ENCODE data around the gene UXS1. TPM values are rescaled to one million over a fixed set of nuclear protein-coding genes. Genes with fewer than 3 reads are reported as not detected.

The UXS1 gene
- polyA plus RNA-seq, 3 donors: 23.4 to 33.8 (median 29.3) TPM

DNA sequence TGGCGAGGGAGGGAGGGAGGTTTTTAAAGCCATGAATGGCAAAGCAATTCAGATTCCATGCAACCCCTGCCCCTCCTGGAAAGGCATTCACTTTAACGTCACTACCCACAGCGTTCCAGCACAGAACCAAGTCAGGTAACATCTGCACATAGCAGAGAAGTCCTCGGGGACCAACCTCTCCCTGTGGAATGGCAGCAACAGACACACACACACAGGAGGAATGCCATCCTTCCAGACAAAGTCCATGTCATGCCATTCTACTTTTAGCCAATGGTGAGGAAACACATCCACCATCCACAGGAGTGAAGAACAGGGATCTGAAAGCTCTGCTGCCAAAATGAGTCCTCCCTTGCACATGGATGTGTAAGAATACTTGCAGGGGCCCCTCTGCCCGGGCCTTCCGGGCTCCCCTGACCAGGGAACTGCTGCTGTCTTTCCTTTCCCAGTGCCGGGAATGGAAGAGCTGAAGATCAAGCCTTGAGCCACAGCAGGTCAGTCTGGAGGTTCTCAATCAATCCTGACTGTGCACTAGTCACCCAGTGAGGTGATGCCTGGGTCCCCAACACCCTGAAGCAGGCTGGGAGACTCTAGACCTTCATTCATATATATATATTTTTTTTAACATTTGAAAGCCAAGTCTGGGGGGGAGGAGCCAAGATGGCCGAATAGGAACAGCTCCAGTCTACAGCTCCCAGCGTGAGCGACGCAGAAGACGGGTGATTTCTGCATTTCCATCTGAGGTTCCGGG lies 63.7 kb downstream of the UXS1 start:
- Histone ChIP-seq H3K27ac (ENCODE audit: low read depth in 1 of 2, low read length in 2 of 2) (no peak overlapping the region), H3K9me3 (replicated peaks in 1 of 2; ENCODE audit: control insufficient read depth in 1 of 2, insufficient read depth in 1 of 2, low read length in 2 of 2) (no peaks in the 10 kb centered on the region), H2AFZ (ENCODE audit: insufficient read depth, low read depth, low read length, poor library complexity, severe bottlenecking) (no peak overlapping the region), H3K4me2 (replicated peaks; ENCODE audit: extremely low read depth, low read length, poor library complexity, severe bottlenecking) (no peak overlapping the region), H4K20me1 (ENCODE audit: insufficient read depth, low read length) (peaks cover 3% of the 10 kb centered on the region), H3K27me3 (ENCODE audit: control insufficient read depth in 2 of 2, insufficient read depth in 2 of 2, low read length in 2 of 2) (no peaks in the 10 kb centered on the region), H3K4me1 (ENCODE audit: control insufficient read depth in 1 of 2, insufficient read depth in 2 of 2, low read length in 2 of 2) (no peaks in the 10 kb centered on the region), H3K79me2 (ENCODE audit: insufficient read depth, low read length) (no peaks in the 10 kb centered on the region), H3K4me3 (replicated peaks in 1 of 3; ENCODE audit: low read depth in 2 of 3, low read length in 3 of 3) (no peak overlapping the region), H3K36me3 (replicated peaks in 1 of 2; ENCODE audit: control insufficient read depth in 1 of 2, insufficient read depth in 2 of 2, low read length in 2 of 2) (peaks cover 16 to 46% of the 10 kb centered on the region in 2 donors), H3K9ac (ENCODE audit: insufficient read depth, low read length, poor library complexity, severe bottlenecking) (no peak overlapping the region)
- WGBS (ENCODE audit: insufficient coverage): 88% methylated on average over 9 of the region's 13 CpGs
- Mint-ChIP-seq H3K4me3 (peak overlapping the region in 1 of 2 donors; percentile 24), H3K27ac (peak overlapping the region in 2 of 7 donors; percentile 6 to 10), H3K9me3 (no peaks in the 10 kb centered on the region), H3K36me3 (peaks cover 24 to 37% of the 10 kb centered on the region in 2 donors), H3K27me3 (ENCODE audit: low read depth in 3 of 3) (peaks cover 0 to 1% (median 0%) of the 10 kb centered on the region in 3 donors), H3K4me1 (no peaks in the 10 kb centered on the region)
- no peak for DNase-seq
- TF ChIP-seq, protein P1, sequence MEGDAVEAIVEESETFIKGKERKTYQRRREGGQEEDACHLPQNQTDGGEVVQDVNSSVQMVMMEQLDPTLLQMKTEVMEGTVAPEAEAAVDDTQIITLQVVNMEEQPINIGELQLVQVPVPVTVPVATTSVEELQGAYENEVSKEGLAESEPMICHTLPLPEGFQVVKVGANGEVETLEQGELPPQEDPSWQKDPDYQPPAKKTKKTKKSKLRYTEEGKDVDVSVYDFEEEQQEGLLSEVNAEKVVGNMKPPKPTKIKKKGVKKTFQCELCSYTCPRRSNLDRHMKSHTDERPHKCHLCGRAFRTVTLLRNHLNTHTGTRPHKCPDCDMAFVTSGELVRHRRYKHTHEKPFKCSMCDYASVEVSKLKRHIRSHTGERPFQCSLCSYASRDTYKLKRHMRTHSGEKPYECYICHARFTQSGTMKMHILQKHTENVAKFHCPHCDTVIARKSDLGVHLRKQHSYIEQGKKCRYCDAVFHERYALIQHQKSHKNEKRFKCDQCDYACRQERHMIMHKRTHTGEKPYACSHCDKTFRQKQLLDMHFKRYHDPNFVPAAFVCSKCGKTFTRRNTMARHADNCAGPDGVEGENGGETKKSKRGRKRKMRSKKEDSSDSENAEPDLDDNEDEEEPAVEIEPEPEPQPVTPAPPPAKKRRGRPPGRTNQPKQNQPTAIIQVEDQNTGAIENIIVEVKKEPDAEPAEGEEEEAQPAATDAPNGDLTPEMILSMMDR (IDR thresholded peaks at IDR 0.05): no peak
- intact Hi-C loops (cut with micrococcal nuclease): no loop called here

DNA sequence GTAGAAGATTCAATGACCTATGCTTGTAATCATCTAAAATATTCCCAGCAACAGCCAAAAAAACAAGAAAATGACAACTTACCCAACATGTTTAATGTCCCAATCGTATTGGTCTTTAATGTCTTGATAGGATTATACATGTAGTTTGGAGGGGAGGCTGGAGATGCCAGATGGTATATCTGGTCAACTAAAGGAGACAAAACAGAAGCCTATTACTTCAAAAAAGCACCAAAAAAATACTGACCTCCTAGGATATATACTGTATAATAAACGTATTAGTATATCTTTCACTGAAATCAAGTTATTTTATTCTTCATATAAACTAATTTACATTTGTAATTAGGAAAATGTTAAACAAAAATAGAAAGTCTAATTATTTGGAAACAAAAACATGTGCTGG lies 64.5 kb downstream of the UXS1 start:
- no peaks in the 10 kb centered on the region for H3K79me2 ChIP-seq (ENCODE audit: insufficient read depth, low read length)
- no peak overlapping the region for H2AFZ ChIP-seq (ENCODE audit: insufficient read depth, low read depth, low read length, poor library complexity, severe bottlenecking)
- H3K9ac ChIP-seq (ENCODE audit: insufficient read depth, low read length, poor library complexity, severe bottlenecking): no peak overlapping the region
- H3K4me3 ChIP-seq (replicated peaks in 1 of 3; ENCODE audit: low read depth in 2 of 3, low read length in 3 of 3): no peak overlapping the region
- peak overlapping the region in 2 of 7 donors; percentile 6 to 62 for H3K27ac Mint-ChIP-seq
- no peak overlapping the region for H3K27ac ChIP-seq (ENCODE audit: low read depth in 1 of 2, low read length in 2 of 2)
- WGBS (ENCODE audit: insufficient coverage): no CpG with 5 or more reads among the region's 2 CpGs
- H3K4me1 Mint-ChIP-seq: no peaks in the 10 kb centered on the region
- no peaks in the 10 kb centered on the region for H3K9me3 Mint-ChIP-seq
- peaks cover 31 to 45% of the 10 kb centered on the region in 2 donors for H3K36me3 Mint-ChIP-seq
- no peak overlapping the region for H3K4me2 ChIP-seq (replicated peaks; ENCODE audit: extremely low read depth, low read length, poor library complexity, severe bottlenecking)
- no peak for DNase-seq
- H3K9me3 ChIP-seq (replicated peaks in 1 of 2; ENCODE audit: control insufficient read depth in 1 of 2, insufficient read depth in 1 of 2, low read length in 2 of 2): no peaks in the 10 kb centered on the region
- H3K4me3 Mint-ChIP-seq: no peak overlapping the region
- no peaks in the 10 kb centered on the region for H3K27me3 ChIP-seq (ENCODE audit: control insufficient read depth in 2 of 2, insufficient read depth in 2 of 2, low read length in 2 of 2)
- TF ChIP-seq, protein P1 (IDR thresholded peaks at IDR 0.05): no peak
- no peaks in the 10 kb centered on the region for H3K4me1 ChIP-seq (ENCODE audit: control insufficient read depth in 1 of 2, insufficient read depth in 2 of 2, low read length in 2 of 2)
- H3K36me3 ChIP-seq (replicated peaks in 1 of 2; ENCODE audit: control insufficient read depth in 1 of 2, insufficient read depth in 2 of 2, low read length in 2 of 2): peaks cover 21 to 54% of the 10 kb centered on the region in 2 donors
- intact Hi-C loops (cut with micrococcal nuclease): no loop called here
- H3K27me3 Mint-ChIP-seq (ENCODE audit: low read depth in 3 of 3): peaks cover 0 to 1% (median 0%) of the 10 kb centered on the region in 3 donors
- peaks cover 3% of the 10 kb centered on the region for H4K20me1 ChIP-seq (ENCODE audit: insufficient read depth, low read length)

All from CD14-positive monocyte (primary cell).